HG03066 (cell line): ENCODE data around the gene C8G.

Experiments
- ATAC-seq: cut with Tn5 transposase; IDR thresholded peaks from one replicate; pipeline ENCODE4 v1.9.1; 2021; ENCODE audit warnings: low read depth; ENCODE audit not compliant: unreplicated experiment

C8G gene

GRCh38 chr9:136964171-136964689, 19.2 kb downstream of the C8G start:
- no peak for ATAC-seq

GRCh38 chr9:136964833-136965422, 19.9 kb downstream of the C8G start:
- no peak for ATAC-seq

GRCh38 chr9:136965771-136966484, 20.9 kb downstream of the C8G start:
- no peak for ATAC-seq

- ATAC-seq: no peak
Measured at GRCh38 chr9:136968333-136969127, 23.5 kb downstream of the C8G start.

GRCh38 chr9:136969150-136969549, 24.1 kb downstream of the C8G start:
- no peak for ATAC-seq

- no peak for ATAC-seq
Measured at GRCh38 chr9:136969774-136970173, 24.7 kb downstream of the C8G start.

GRCh38 chr9:136970361-136970760, 25.3 kb downstream of the C8G start:
- no peak for ATAC-seq

- ATAC-seq: no peak
Measured at GRCh38 chr9:136971746-136972145, 26.7 kb downstream of the C8G start.

GRCh38 chr9:136972335-136972734, 27.3 kb downstream of the C8G start:
- no peak for ATAC-seq

- ATAC-seq: no peak
Measured at GRCh38 chr9:136972743-136973142, 27.7 kb downstream of the C8G start.

- ATAC-seq: no peak
Measured at GRCh38 chr9:136973618-136974617, 28.9 kb downstream of the C8G start.

GRCh38 chr9:136974817-136975535, 29.9 kb downstream of the C8G start:
- no peak for ATAC-seq

- ATAC-seq: no peak
Measured at GRCh38 chr9:136975644-136976043, 30.6 kb downstream of the C8G start.

- ATAC-seq: no peak
Measured at GRCh38 chr9:136977223-136977622, 32.2 kb downstream of the C8G start, which contains the start of gene PTGDS. Gene PTGDS, plus strand, starts transcription at chr9:136977504. Its CDS starts 75 bp downstream, at chr9:136977579.

GRCh38 chr9:136977649-136978072, 32.6 kb downstream of the C8G start:
- ATAC-seq: no peak

GRCh38 chr9:136978073-136978864, 33.2 kb downstream of the C8G start:
- ATAC-seq: no peak

- no peak for ATAC-seq
Measured at GRCh38 chr9:136978865-136979544, 34.0 kb downstream of the C8G start.
